Upper lobe of left lung (tissue), 4 donors: ENCODE measurements around the gene FTO.

ENCODE experiments used
- POLR2A ChIP-seq, 4 donors: fragments of 450-650 bp; IDR thresholded peaks; one replicate each; pipeline ENCODE4 v1.5.1; 2016 to 2017; ENCODE audit warnings: antibody characterized with exemption in 4 of 4, mild to moderate bottlenecking in 2 of 4
- TF ChIP-seq, protein P1 (sequence below), 6 experiments: fragments of 450-650 bp in 4 of 6; fragments of 200-600 bp in 2 of 6; sonication (generic) in 2 of 6; IDR thresholded peaks; one replicate each; pipeline ENCODE4 v1.5.1; 2016 to 2019; ENCODE audit warnings: antibody characterized with exemption in 6 of 6

DNA sequence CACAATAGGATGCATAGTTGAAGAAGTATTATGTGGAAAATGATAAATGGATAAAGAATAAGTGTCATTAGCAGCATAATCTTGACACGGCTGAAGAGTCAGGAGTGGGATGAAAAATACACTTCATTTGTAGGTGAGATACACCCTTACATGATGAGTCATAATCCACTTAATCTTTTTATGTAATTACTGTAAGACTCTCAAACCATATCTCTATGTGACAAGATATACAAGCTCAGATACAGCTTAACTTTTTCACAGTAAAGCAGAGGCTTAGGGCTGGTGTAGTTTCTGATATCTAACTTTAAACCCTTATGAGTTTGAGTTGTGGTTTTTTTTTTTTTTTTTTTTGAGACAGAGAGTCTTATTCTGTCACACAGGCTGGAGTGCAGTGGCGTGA lies 101.2 kb downstream of the FTO start:
- no peak for TF ChIP-seq POLR2A (IDR thresholded peaks at IDR 0.05)
- TF ChIP-seq, protein P1, sequence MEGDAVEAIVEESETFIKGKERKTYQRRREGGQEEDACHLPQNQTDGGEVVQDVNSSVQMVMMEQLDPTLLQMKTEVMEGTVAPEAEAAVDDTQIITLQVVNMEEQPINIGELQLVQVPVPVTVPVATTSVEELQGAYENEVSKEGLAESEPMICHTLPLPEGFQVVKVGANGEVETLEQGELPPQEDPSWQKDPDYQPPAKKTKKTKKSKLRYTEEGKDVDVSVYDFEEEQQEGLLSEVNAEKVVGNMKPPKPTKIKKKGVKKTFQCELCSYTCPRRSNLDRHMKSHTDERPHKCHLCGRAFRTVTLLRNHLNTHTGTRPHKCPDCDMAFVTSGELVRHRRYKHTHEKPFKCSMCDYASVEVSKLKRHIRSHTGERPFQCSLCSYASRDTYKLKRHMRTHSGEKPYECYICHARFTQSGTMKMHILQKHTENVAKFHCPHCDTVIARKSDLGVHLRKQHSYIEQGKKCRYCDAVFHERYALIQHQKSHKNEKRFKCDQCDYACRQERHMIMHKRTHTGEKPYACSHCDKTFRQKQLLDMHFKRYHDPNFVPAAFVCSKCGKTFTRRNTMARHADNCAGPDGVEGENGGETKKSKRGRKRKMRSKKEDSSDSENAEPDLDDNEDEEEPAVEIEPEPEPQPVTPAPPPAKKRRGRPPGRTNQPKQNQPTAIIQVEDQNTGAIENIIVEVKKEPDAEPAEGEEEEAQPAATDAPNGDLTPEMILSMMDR (IDR thresholded peaks at IDR 0.05), result no peak
